HG02571 (cell line): Measurements from ENCODE around the gene ADAM30.
"Not testable (repeated sequence)": the region's sequence is repeated elsewhere in the genome, so short reads cannot be mapped to it uniquely, and the experiment has no call there.

Source experiments
- ATAC-seq: cut with Tn5 transposase; IDR thresholded peaks from one replicate; pipeline ENCODE4 v1.9.1; 2021; ENCODE audit warnings: mild to moderate bottlenecking, moderate library complexity; ENCODE audit not compliant: unreplicated experiment

Gene ADAM30

GRCh38 chr1:119879510-119880434 is 16.5 kb downstream of the ADAM30 start:
- no peak for ATAC-seq

- ATAC-seq, result no peak
Observed at GRCh38 chr1:119878171-119878570, 18.1 kb downstream of the ADAM30 start.

- no peak for ATAC-seq
Observed at GRCh38 chr1:119874186-119874585, 22.1 kb downstream of the ADAM30 start.

GRCh38 chr1:119873135-119874015 is 22.9 kb downstream of the ADAM30 start:
- no peak for ATAC-seq

GRCh38 chr1:119871881-119872280 is 24.4 kb downstream of the ADAM30 start:
- ATAC-seq, result no peak

- no peak for ATAC-seq
Observed at GRCh38 chr1:119870917-119871596, 25.3 kb downstream of the ADAM30 start.

GRCh38 chr1:119869995-119870394 is 26.3 kb downstream of the ADAM30 start:
- ATAC-seq, result no peak

GRCh38 chr1:119868176-119868575 is 28.1 kb downstream of the ADAM30 start:
- ATAC-seq, result no peak

- ATAC-seq, result no peak
Observed at GRCh38 chr1:119866451-119866850, 29.9 kb downstream of the ADAM30 start.

- ATAC-seq, result no peak
Observed at GRCh38 chr1:119865627-119866026, 30.7 kb downstream of the ADAM30 start.

- ATAC-seq, result no peak
Observed at GRCh38 chr1:119862276-119862675, 34.0 kb downstream of the ADAM30 start.

- no peak for ATAC-seq
Observed at GRCh38 chr1:119861547-119861946, 34.8 kb downstream of the ADAM30 start.

GRCh38 chr1:119859647-119860046 is 36.7 kb downstream of the ADAM30 start:
- ATAC-seq, result no peak

GRCh38 chr1:119858556-119859214 is 37.6 kb downstream of the ADAM30 start:
- ATAC-seq, result not testable (repeated sequence)

GRCh38 chr1:119858126-119858525 is 38.2 kb downstream of the ADAM30 start:
- ATAC-seq, result no peak

GRCh38 chr1:119853155-119853554 is 43.2 kb downstream of the ADAM30 start:
- ATAC-seq, result no peak

GRCh38 chr1:119844206-119844605 is 52.1 kb downstream of the ADAM30 start:
- not testable (repeated sequence) for ATAC-seq
